ENCODE measurements around the gene SUGCT. TPM values are rescaled to one million over a fixed set of nuclear protein-coding genes. Genes with fewer than 3 reads are reported as not detected.

The SUGCT gene
- total RNA-seq, 1 donor from 2014 or later, result 7.1 TPM

GRCh38 chr7:40784176-40784575 lies 649.4 kb downstream of the SUGCT start:
- Mint-ChIP-seq H3K27me3 (no peaks in the 10 kb centered on the region), H3K36me3 (no peaks in the 10 kb centered on the region)
- DNase-seq (ENCODE audit: extremely low spot score, unreplicated experiment), result no peak

GRCh38 chr7:40786909-40787308 lies 652.1 kb downstream of the SUGCT start:
- Mint-ChIP-seq H3K36me3 (no peaks in the 10 kb centered on the region), H3K4me1 (ENCODE audit: unreplicated experiment) (no peaks in the 10 kb centered on the region), H3K27ac (no peak overlapping the region), H3K27me3 (no peaks in the 10 kb centered on the region), H3K4me3 (no peak overlapping the region), H3K9me3 (no peaks in the 10 kb centered on the region)
- DNase-seq (ENCODE audit: extremely low spot score, unreplicated experiment), result no peak
- TF ChIP-seq CTCF (conservative IDR thresholded peaks at IDR 0.05), result no peak

More at GRCh38 chr7:40784176-40784575, 649.4 kb downstream of the SUGCT start:
- TF ChIP-seq CTCF (conservative IDR thresholded peaks at IDR 0.05), result no peak
- Mint-ChIP-seq H3K4me3 (no peak overlapping the region), H3K4me1 (ENCODE audit: unreplicated experiment) (peaks cover 12% of the 10 kb centered on the region), H3K9me3 (no peaks in the 10 kb centered on the region), H3K27ac (no peak overlapping the region)

DNA sequence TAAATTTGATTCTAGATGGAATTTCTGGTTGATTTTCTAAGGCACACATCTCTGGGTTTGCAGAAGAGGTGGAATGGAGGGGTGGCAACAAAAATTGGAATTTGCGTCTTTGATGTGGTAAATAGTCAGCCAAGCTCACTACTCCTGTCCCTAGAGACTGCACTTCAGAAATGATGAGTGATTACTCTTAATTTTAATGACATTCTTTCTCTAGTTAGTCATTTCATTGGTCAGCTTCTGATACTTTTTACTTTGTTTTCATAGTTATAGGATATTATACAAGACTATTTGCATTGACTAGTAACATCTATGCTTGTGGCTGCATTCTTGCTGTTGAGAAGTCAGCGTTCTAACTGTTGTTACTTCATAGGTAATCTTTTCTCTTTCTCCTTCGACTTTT lies 658.3 kb downstream of the SUGCT start:
- DNase-seq (ENCODE audit: extremely low spot score, unreplicated experiment), result no peak
- no peaks in the 10 kb centered on the region for H3K9me3 Mint-ChIP-seq
- no peak overlapping the region for H3K27ac Mint-ChIP-seq
- no peaks in the 10 kb centered on the region for H3K27me3 Mint-ChIP-seq
- no peak overlapping the region for H3K4me3 Mint-ChIP-seq
- TF ChIP-seq CTCF (conservative IDR thresholded peaks at IDR 0.05), result no peak
- no peaks in the 10 kb centered on the region for H3K36me3 Mint-ChIP-seq
- H3K4me1 Mint-ChIP-seq (ENCODE audit: unreplicated experiment), result no peaks in the 10 kb centered on the region

- Mint-ChIP-seq H3K9me3 (no peaks in the 10 kb centered on the region), H3K4me3 (no peak overlapping the region), H3K4me1 (ENCODE audit: unreplicated experiment) (no peaks in the 10 kb centered on the region), H3K27me3 (no peaks in the 10 kb centered on the region), H3K36me3 (no peaks in the 10 kb centered on the region), H3K27ac (no peak overlapping the region)
- no peak for DNase-seq (ENCODE audit: extremely low spot score, unreplicated experiment)
- no peak for TF ChIP-seq CTCF (conservative IDR thresholded peaks at IDR 0.05)
Observed at GRCh38 chr7:40795607-40796006, 660.8 kb downstream of the SUGCT start.

DNA sequence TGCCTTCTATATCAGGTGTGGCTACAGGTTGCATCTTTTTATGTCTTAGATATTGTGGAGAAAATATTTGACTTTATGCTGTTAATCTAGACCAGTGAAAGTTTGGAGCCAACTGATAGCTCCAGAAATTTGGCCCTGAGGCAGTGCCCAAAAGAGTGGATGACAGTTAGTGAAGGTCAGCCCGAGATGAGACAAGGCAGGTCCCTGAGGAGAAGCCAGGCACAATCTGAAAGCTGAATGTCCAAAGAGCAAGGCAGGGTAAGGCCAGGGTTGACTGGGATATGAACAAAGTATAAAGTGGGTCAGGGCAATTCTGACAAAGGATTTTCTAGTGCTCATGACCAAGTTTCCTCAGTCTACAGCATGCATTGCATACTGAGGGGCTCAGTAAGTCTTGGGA lies 661.9 kb downstream of the SUGCT start:
- no peaks in the 10 kb centered on the region for H3K36me3 Mint-ChIP-seq
- H3K4me1 Mint-ChIP-seq (ENCODE audit: unreplicated experiment), result no peaks in the 10 kb centered on the region
- H3K9me3 Mint-ChIP-seq, result no peaks in the 10 kb centered on the region
- no peak for DNase-seq (ENCODE audit: extremely low spot score, unreplicated experiment)
- H3K27me3 Mint-ChIP-seq, result no peaks in the 10 kb centered on the region
- H3K4me3 Mint-ChIP-seq, result no peak overlapping the region
- TF ChIP-seq CTCF (conservative IDR thresholded peaks at IDR 0.05), result no peak
- H3K27ac Mint-ChIP-seq, result no peak overlapping the region

DNA sequence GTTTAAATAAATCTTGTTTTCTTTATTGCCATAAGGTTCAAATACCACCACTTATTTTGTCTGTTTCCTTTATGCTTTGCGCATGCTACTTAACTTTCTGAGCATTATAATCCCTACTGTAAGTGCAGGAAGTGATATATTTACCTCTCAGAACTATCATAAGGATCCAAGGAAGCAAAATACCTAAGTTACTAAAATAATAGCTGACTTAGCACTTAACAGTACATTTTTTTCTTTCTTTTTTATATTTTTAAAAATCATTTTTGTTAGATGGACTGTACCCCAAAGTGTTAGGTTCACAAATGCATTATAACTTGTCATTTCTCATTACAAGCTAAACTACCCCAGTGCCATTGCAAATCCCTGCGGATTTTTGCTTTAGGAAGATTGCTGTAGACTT lies 663.8 kb downstream of the SUGCT start:
- no peaks in the 10 kb centered on the region for H3K27me3 Mint-ChIP-seq
- no peak overlapping the region for H3K27ac Mint-ChIP-seq
- no peak for TF ChIP-seq CTCF (conservative IDR thresholded peaks at IDR 0.05)
- no peaks in the 10 kb centered on the region for H3K9me3 Mint-ChIP-seq
- no peaks in the 10 kb centered on the region for H3K36me3 Mint-ChIP-seq
- DNase-seq (ENCODE audit: extremely low spot score, unreplicated experiment), result no peak
- H3K4me1 Mint-ChIP-seq (ENCODE audit: unreplicated experiment), result no peaks in the 10 kb centered on the region
- no peak overlapping the region for H3K4me3 Mint-ChIP-seq

Data from type B pancreatic cell (in vitro differentiated cells).